Measurements from ENCODE around the gene QRICH1. TPM values are rescaled to one million over a fixed set of nuclear protein-coding genes. Genes with fewer than 3 reads are reported as not detected.

QRICH1 gene
- total RNA-seq, 4 donors from 2014 or later, result 85.8 to 187 (median 115) TPM

- Histone ChIP-seq H3K9me3 (no peaks in the 10 kb centered on the region), H3K27ac (no peak overlapping the region), H3K36me3 (peaks cover 64% of the 10 kb centered on the region), H3K4me1 (peaks cover 14% of the 10 kb centered on the region), H3K4me3 (no peak overlapping the region), H3K27me3 (no peaks in the 10 kb centered on the region)
- TF ChIP-seq POLR2A (IDR thresholded peaks at IDR 0.05) (no peak), EP300 (IDR thresholded peaks at IDR 0.05) (no peak), POLR2AphosphoS5 (IDR thresholded peaks at IDR 0.05) (no peak), CTCF (IDR thresholded peaks at IDR 0.05) (no peak)
- 78% methylated on average over 1 of the region's 5 CpGs for WGBS
- no peak for DNase-seq (ENCODE audit: low spot score in 2 of 2)
Measured at GRCh38 chr3:49098429-49098828, 4.6 kb upstream of the QRICH1 start.

- peak overlapping the region; percentile 98 for H3K27ac ChIP-seq
- H3K4me1 ChIP-seq, result peaks cover 43% of the 10 kb centered on the region
- DNase-seq (ENCODE audit: low spot score in 2 of 2), result peak; percentile 83 to 85
- H3K9me3 ChIP-seq, result no peaks in the 10 kb centered on the region
- under 1% methylated on average over 23 of the region's 86 CpGs for WGBS
- peak overlapping the region; percentile 81 for H3K4me3 ChIP-seq
- no peak for TF ChIP-seq CTCF (IDR thresholded peaks at IDR 0.05)
- no peak for TF ChIP-seq POLR2A (IDR thresholded peaks at IDR 0.05)
- no peaks in the 10 kb centered on the region for H3K27me3 ChIP-seq
- H3K36me3 ChIP-seq, result peaks cover 15% of the 10 kb centered on the region
Measured at GRCh38 chr3:49092938-49093852, 676 bp downstream of the QRICH1 start.

- Histone ChIP-seq H3K4me3 (no peak overlapping the region), H3K27me3 (no peaks in the 10 kb centered on the region), H3K27ac (no peak overlapping the region), H3K9me3 (no peaks in the 10 kb centered on the region), H3K36me3 (peaks cover 23% of the 10 kb centered on the region), H3K4me1 (peaks cover 4% of the 10 kb centered on the region)
- no peak for DNase-seq (ENCODE audit: low spot score in 2 of 2)
- TF ChIP-seq POLR2A (IDR thresholded peaks at IDR 0.05) (no peak), EP300 (IDR thresholded peaks at IDR 0.05) (no peak), POLR2AphosphoS5 (IDR thresholded peaks at IDR 0.05) (no peak)
- WGBS, result 81% methylated on average over 8 of the region's 8 CpGs
Measured at GRCh38 chr3:49081429-49081828, 12.4 kb downstream of the QRICH1 start.

- H3K4me3 ChIP-seq, result no peak overlapping the region
- peaks cover 45% of the 10 kb centered on the region for H3K36me3 ChIP-seq
- 95% methylated on average over 2 of the region's 2 CpGs for WGBS
- no peak for DNase-seq (ENCODE audit: low spot score in 2 of 2)
- TF ChIP-seq POLR2A (IDR thresholded peaks at IDR 0.05) (no peak), CTCF (IDR thresholded peaks at IDR 0.05) (no peak), EP300 (IDR thresholded peaks at IDR 0.05) (no peak), POLR2AphosphoS5 (IDR thresholded peaks at IDR 0.05) (no peak)
- H3K27me3 ChIP-seq, result no peaks in the 10 kb centered on the region
- H3K9me3 ChIP-seq, result no peaks in the 10 kb centered on the region
- peaks cover 4% of the 10 kb centered on the region for H3K4me1 ChIP-seq
- H3K27ac ChIP-seq, result no peak overlapping the region
Measured at GRCh38 chr3:49079270-49079669, 14.6 kb downstream of the QRICH1 start.

- WGBS, result 92% methylated on average over 4 of the region's 4 CpGs
- H3K4me3 ChIP-seq, result no peak overlapping the region
- no peaks in the 10 kb centered on the region for H3K27me3 ChIP-seq
- TF ChIP-seq POLR2A (IDR thresholded peaks at IDR 0.05) (no peak), POLR2AphosphoS5 (IDR thresholded peaks at IDR 0.05) (no peak), CTCF (IDR thresholded peaks at IDR 0.05) (no peak), EP300 (IDR thresholded peaks at IDR 0.05) (no peak)
- H3K9me3 ChIP-seq, result no peaks in the 10 kb centered on the region
- H3K36me3 ChIP-seq, result peaks cover 71% of the 10 kb centered on the region
- H3K27ac ChIP-seq, result no peak overlapping the region
- DNase-seq (ENCODE audit: low spot score in 2 of 2), result no peak
- H3K4me1 ChIP-seq, result peaks cover 4% of the 10 kb centered on the region
Measured at GRCh38 chr3:49076646-49077045, 17.2 kb downstream of the QRICH1 start.

Measured in suprapubic skin (tissue), 4 donors.